Nephron (organoid): Measurements from ENCODE around the gene NUP107.

ENCODE experiments used
- H3K27ac Mint-ChIP-seq, 3 experiments: 2 replicates each; pipeline ENCODE4 v1.8.0; 2020; ENCODE audit warnings: mixed read lengths in 3 of 3, mild to moderate bottlenecking in 2 of 3, moderate library complexity in 1 of 3
- H3K27me3 Mint-ChIP-seq: 2 replicates; pipeline ENCODE4 v1.8.0; 2021; ENCODE audit warnings: low read depth, mild to moderate bottlenecking, moderate library complexity, mixed read lengths
- H3K36me3 Mint-ChIP-seq: 2 replicates; pipeline ENCODE4 v1.8.0; 2020; ENCODE audit warnings: low read depth, mixed read lengths
- H3K4me1 Mint-ChIP-seq: 2 replicates; pipeline ENCODE4 v1.8.0; 2020; ENCODE audit warnings: mixed read lengths
- H3K4me3 Mint-ChIP-seq, 3 experiments: 2 replicates each; pipeline ENCODE4 v1.8.0; 2020; ENCODE audit warnings: mild to moderate bottlenecking in 3 of 3, mixed read lengths in 3 of 3, moderate library complexity in 2 of 3
- H3K9me3 Mint-ChIP-seq: 2 replicates; pipeline ENCODE4 v1.8.0; 2020; ENCODE audit warnings: mixed read lengths
- CTCF ChIP-seq, 3 experiments: fragments of 200-600 bp; sonication (generic); IDR thresholded peaks; one replicate each; pipeline ENCODE4 v1.5.0; 2021; ENCODE audit warnings: antibody characterized with exemption in 3 of 3; ENCODE audit not compliant: unreplicated experiment in 3 of 3

NUP107 gene

DNA sequence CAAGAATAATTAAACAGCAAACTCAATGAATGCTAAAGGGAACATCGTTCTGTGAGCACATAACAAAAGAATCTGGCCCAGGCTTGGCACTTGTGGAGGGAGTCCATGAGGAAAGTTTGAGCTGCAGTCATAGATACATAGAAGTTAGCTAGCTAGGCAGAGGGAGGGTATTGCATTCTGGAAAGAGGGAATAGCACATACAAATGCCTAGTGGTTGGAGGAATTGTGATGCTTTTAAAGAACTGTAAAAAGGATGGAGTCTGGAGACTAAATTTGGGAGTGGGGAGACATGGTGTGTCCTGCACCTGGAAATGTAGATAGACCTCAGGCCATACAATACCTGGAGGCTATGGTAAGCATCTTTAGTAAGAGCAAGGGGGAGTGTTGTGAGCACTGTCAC lies 83.2 kb downstream of the NUP107 start:
- H3K27ac Mint-ChIP-seq: no peak overlapping the region
- H3K36me3 Mint-ChIP-seq: peaks cover 7% of the 10 kb centered on the region
- no peaks in the 10 kb centered on the region for H3K27me3 Mint-ChIP-seq
- no peak for TF ChIP-seq CTCF (IDR thresholded peaks at IDR 0.05; ENCODE audit: unreplicated experiment in 3 of 3)
- no peaks in the 10 kb centered on the region for H3K4me1 Mint-ChIP-seq
- no peak overlapping the region for H3K4me3 Mint-ChIP-seq
- no peaks in the 10 kb centered on the region for H3K9me3 Mint-ChIP-seq

GRCh38 chr12:68771223-68771925 lies 84.6 kb downstream of the NUP107 start:
- H3K4me3 Mint-ChIP-seq: no peak overlapping the region
- no peak overlapping the region for H3K27ac Mint-ChIP-seq
- no peaks in the 10 kb centered on the region for H3K27me3 Mint-ChIP-seq
- TF ChIP-seq CTCF (IDR thresholded peaks at IDR 0.05; ENCODE audit: unreplicated experiment in 3 of 3): no peak
- H3K9me3 Mint-ChIP-seq: no peaks in the 10 kb centered on the region
- peaks cover 4% of the 10 kb centered on the region for H3K36me3 Mint-ChIP-seq
- H3K4me1 Mint-ChIP-seq: no peaks in the 10 kb centered on the region

DNA sequence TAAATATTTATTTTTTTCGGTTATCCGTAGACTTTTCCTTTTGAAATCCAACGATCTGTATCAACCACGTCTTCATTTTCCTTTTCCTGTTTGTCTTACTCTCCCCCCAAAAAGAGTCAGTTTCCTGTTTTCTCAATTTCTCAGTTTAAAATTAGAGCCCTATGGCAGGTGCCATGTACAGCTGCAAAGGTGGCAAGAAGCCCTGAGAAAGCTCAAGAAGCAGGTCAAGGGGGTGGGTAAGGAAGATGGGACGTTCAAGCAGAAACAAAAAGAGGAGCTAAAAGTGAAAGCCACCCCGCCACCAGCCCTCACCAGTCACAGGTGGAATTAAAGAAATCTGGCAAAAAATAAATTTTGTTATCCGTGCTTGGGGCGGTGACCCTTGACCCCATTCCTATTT lies 85.9 kb downstream of the NUP107 start:
- no peak overlapping the region for H3K4me3 Mint-ChIP-seq
- no peaks in the 10 kb centered on the region for H3K36me3 Mint-ChIP-seq
- H3K27ac Mint-ChIP-seq: no peak overlapping the region
- no peaks in the 10 kb centered on the region for H3K9me3 Mint-ChIP-seq
- no peaks in the 10 kb centered on the region for H3K4me1 Mint-ChIP-seq
- no peaks in the 10 kb centered on the region for H3K27me3 Mint-ChIP-seq
- TF ChIP-seq CTCF (IDR thresholded peaks at IDR 0.05; ENCODE audit: unreplicated experiment in 3 of 3): no peak

DNA sequence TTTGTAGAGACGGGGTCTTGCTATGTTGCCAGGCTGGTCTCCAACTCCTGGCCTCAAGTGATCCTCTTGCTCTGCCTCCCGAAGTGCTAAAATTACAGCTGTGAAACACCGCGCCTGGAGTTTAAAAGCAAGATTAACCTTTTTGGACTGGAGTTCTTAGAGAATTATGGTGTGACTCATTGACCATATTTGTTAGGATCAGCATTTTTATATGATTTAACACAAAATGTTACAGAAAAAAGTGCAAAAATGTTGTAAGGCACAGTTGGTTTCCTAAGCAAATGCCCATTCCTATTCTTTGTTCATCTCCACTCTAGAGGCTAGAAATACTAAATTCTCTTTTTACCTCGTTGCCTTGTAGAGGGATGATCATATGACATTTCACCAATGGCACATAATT lies 86.8 kb downstream of the NUP107 start:
- no peaks in the 10 kb centered on the region for H3K4me1 Mint-ChIP-seq
- no peak overlapping the region for H3K27ac Mint-ChIP-seq
- no peak overlapping the region for H3K4me3 Mint-ChIP-seq
- H3K36me3 Mint-ChIP-seq: no peaks in the 10 kb centered on the region
- TF ChIP-seq CTCF (IDR thresholded peaks at IDR 0.05; ENCODE audit: unreplicated experiment in 3 of 3): no peak
- H3K9me3 Mint-ChIP-seq: no peaks in the 10 kb centered on the region
- H3K27me3 Mint-ChIP-seq: no peaks in the 10 kb centered on the region

GRCh38 chr12:68775121-68775630 lies 88.4 kb downstream of the NUP107 start:
- Mint-ChIP-seq H3K4me3 (no peak overlapping the region), H3K9me3 (no peaks in the 10 kb centered on the region), H3K27ac (no peak overlapping the region), H3K27me3 (no peaks in the 10 kb centered on the region), H3K4me1 (no peaks in the 10 kb centered on the region), H3K36me3 (no peaks in the 10 kb centered on the region)
- TF ChIP-seq CTCF (IDR thresholded peaks at IDR 0.05; ENCODE audit: unreplicated experiment in 3 of 3): no peak

GRCh38 chr12:68776976-68777610 lies 90.3 kb downstream of the NUP107 start:
- no peaks in the 10 kb centered on the region for H3K4me1 Mint-ChIP-seq
- no peak overlapping the region for H3K27ac Mint-ChIP-seq
- no peaks in the 10 kb centered on the region for H3K36me3 Mint-ChIP-seq
- H3K9me3 Mint-ChIP-seq: no peaks in the 10 kb centered on the region
- no peaks in the 10 kb centered on the region for H3K27me3 Mint-ChIP-seq
- TF ChIP-seq CTCF (IDR thresholded peaks at IDR 0.05; ENCODE audit: unreplicated experiment in 3 of 3): no peak
- H3K4me3 Mint-ChIP-seq: no peak overlapping the region
